ENCODE results near the gene FAM78A. TPM values are rescaled to one million over a fixed set of nuclear protein-coding genes. Genes with fewer than 3 reads are reported as not detected.

The FAM78A gene
- total RNA-seq, 1 experiment from 2014 or later: 0.40 TPM

- intact Hi-C loops (cut with micrococcal nuclease): no loop called here
- Mint-ChIP-seq H3K36me3 (ENCODE audit: insufficient read depth, unreplicated experiment) (no peaks in the 10 kb centered on the region), H3K9me3 (ENCODE audit: unreplicated experiment) (no peaks in the 10 kb centered on the region), H3K27me3 (ENCODE audit: insufficient read depth, unreplicated experiment) (peaks cover 18% of the 10 kb centered on the region), H3K4me1 (ENCODE audit: insufficient read depth, unreplicated experiment) (no peaks in the 10 kb centered on the region), H3K27ac (ENCODE audit: low read depth, unreplicated experiment) (no peak overlapping the region), H3K4me3 (ENCODE audit: unreplicated experiment) (no peak overlapping the region)
- CTCF ChIA-PET: interaction anchor here (1.2 kb wide), 1 partner anchor 19 kb away, joined by 3 read pairs; no protein-coding TSS in a partner anchor
- TF ChIP-seq CTCF (IDR thresholded peaks at IDR 0.05; ENCODE audit: unreplicated experiment): no peak
- DNase-seq (ENCODE audit: unreplicated experiment): no peak
- BruUV-seq (replicated peaks): no TSS peak
- POLR2A ChIA-PET: no interaction called here
These were observed 20.1 kb upstream of the FAM78A start for GRCh38 chr9:131296460-131296859.

GRCh38 chr9:131292937-131293336, 16.6 kb upstream of the FAM78A start:
- TF ChIP-seq CTCF (IDR thresholded peaks at IDR 0.05; ENCODE audit: unreplicated experiment): no peak
- POLR2A ChIA-PET: interaction anchor here (0.6 to 0.7 kb wide), 2 partner anchors 42 to 44 kb away, joined by 3 to 4 read pairs; no protein-coding TSS in a partner anchor
- BruUV-seq (replicated peaks): no TSS peak
- CTCF ChIA-PET: interaction anchor here (0.9 to 1.0 kb wide), 2 partner anchors 31 to 57 kb away, joined by 3 to 4 read pairs; no protein-coding TSS in a partner anchor
- H3K27ac Mint-ChIP-seq (ENCODE audit: low read depth, unreplicated experiment): no peak overlapping the region
- H3K27me3 Mint-ChIP-seq (ENCODE audit: insufficient read depth, unreplicated experiment): peaks cover 18% of the 10 kb centered on the region
- no peak for DNase-seq (ENCODE audit: unreplicated experiment)
- intact Hi-C loops (cut with micrococcal nuclease): no loop called here
- no peaks in the 10 kb centered on the region for H3K4me1 Mint-ChIP-seq (ENCODE audit: insufficient read depth, unreplicated experiment)
- H3K4me3 Mint-ChIP-seq (ENCODE audit: unreplicated experiment): no peak overlapping the region
- H3K36me3 Mint-ChIP-seq (ENCODE audit: insufficient read depth, unreplicated experiment): no peaks in the 10 kb centered on the region
- H3K9me3 Mint-ChIP-seq (ENCODE audit: unreplicated experiment): no peaks in the 10 kb centered on the region

- no peaks in the 10 kb centered on the region for H3K4me1 Mint-ChIP-seq (ENCODE audit: insufficient read depth, unreplicated experiment)
- intact Hi-C loops (cut with micrococcal nuclease): no loop called here
- no peaks in the 10 kb centered on the region for H3K9me3 Mint-ChIP-seq (ENCODE audit: unreplicated experiment)
- H3K27ac Mint-ChIP-seq (ENCODE audit: low read depth, unreplicated experiment): no peak overlapping the region
- CTCF ChIA-PET: interaction anchor here (1.0 kb wide), 1 partner anchor 30 kb away, joined by 4 read pairs; no protein-coding TSS in a partner anchor
- BruUV-seq (replicated peaks): no TSS peak
- peaks cover 16% of the 10 kb centered on the region for H3K27me3 Mint-ChIP-seq (ENCODE audit: insufficient read depth, unreplicated experiment)
- POLR2A ChIA-PET: no interaction called here
- no peak for DNase-seq (ENCODE audit: unreplicated experiment)
- no peak overlapping the region for H3K4me3 Mint-ChIP-seq (ENCODE audit: unreplicated experiment)
- no peaks in the 10 kb centered on the region for H3K36me3 Mint-ChIP-seq (ENCODE audit: insufficient read depth, unreplicated experiment)
- no peak for TF ChIP-seq CTCF (IDR thresholded peaks at IDR 0.05; ENCODE audit: unreplicated experiment)
These were observed 15.5 kb upstream of the FAM78A start for GRCh38 chr9:131291795-131292315.

- POLR2A ChIA-PET: no interaction called here
- Mint-ChIP-seq H3K9me3 (ENCODE audit: unreplicated experiment) (no peaks in the 10 kb centered on the region), H3K27ac (ENCODE audit: low read depth, unreplicated experiment) (no peak overlapping the region), H3K27me3 (ENCODE audit: insufficient read depth, unreplicated experiment) (peaks cover 6% of the 10 kb centered on the region), H3K4me1 (ENCODE audit: insufficient read depth, unreplicated experiment) (no peaks in the 10 kb centered on the region), H3K4me3 (ENCODE audit: unreplicated experiment) (no peak overlapping the region), H3K36me3 (ENCODE audit: insufficient read depth, unreplicated experiment) (no peaks in the 10 kb centered on the region)
- intact Hi-C loops (cut with micrococcal nuclease): no loop called here
- DNase-seq (ENCODE audit: unreplicated experiment): no peak
- no TSS peak for BruUV-seq (replicated peaks)
- CTCF ChIA-PET: no interaction called here
- no peak for TF ChIP-seq CTCF (IDR thresholded peaks at IDR 0.05; ENCODE audit: unreplicated experiment)
These were observed 14.6 kb upstream of the FAM78A start for GRCh38 chr9:131290767-131291370.

All from MCF 10A (cell line).